ENCODE results near the gene ZBTB20.

ZBTB20 gene

GRCh38 chr3:114893361-114893760 is 253.7 kb downstream of the ZBTB20 start:
- Mint-ChIP-seq H3K36me3 (no peaks in the 10 kb centered on the region), H3K9me3 (no peaks in the 10 kb centered on the region), H3K27ac (no peak overlapping the region), H3K4me3 (no peak overlapping the region), H3K4me1 (no peaks in the 10 kb centered on the region)
- ATAC-seq (no peak), DNase-seq (ENCODE audit: low spot score in 2 of 2) (no peak)

DNA sequence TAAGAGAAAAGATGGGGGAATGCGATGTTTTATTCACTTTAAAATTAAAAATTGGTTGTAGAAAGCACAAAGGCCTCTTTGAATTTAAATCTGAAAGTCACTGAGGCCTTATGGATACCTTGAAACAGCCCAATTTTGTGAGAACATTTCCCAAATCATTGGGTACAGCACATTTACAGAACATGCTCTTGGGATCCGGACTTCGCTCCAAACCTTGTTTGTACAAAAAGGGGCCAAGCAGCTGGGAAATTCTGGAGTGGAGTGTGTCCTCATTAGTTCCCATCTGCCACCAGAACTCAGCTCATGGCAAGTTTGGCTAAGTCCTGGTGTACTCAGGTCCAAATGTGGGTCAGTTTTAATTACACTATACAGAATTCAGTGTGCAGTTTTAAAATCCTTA is 254.2 kb downstream of the ZBTB20 start:
- ATAC-seq = no peak
- Mint-ChIP-seq H3K4me1 (no peaks in the 10 kb centered on the region), H3K9me3 (no peaks in the 10 kb centered on the region), H3K4me3 (no peak overlapping the region), H3K36me3 (no peaks in the 10 kb centered on the region), H3K27ac (no peak overlapping the region)
- DNase-seq (ENCODE audit: low spot score in 2 of 2) = no peak

- Mint-ChIP-seq H3K4me1 (no peaks in the 10 kb centered on the region), H3K27ac (no peak overlapping the region), H3K36me3 (no peaks in the 10 kb centered on the region), H3K9me3 (no peaks in the 10 kb centered on the region), H3K4me3 (no peak overlapping the region)
- ATAC-seq (no peak), DNase-seq (ENCODE audit: low spot score in 2 of 2) (no peak)
Measured at GRCh38 chr3:114892131-114892879, 254.8 kb downstream of the ZBTB20 start.

GRCh38 chr3:114887806-114888205 is 259.3 kb downstream of the ZBTB20 start:
- Mint-ChIP-seq H3K27ac (no peak overlapping the region), H3K4me1 (no peaks in the 10 kb centered on the region), H3K4me3 (no peak overlapping the region), H3K9me3 (no peaks in the 10 kb centered on the region), H3K36me3 (no peaks in the 10 kb centered on the region)
- DNase-seq (ENCODE audit: low spot score in 2 of 2) (no peak), ATAC-seq (no peak)

DNA sequence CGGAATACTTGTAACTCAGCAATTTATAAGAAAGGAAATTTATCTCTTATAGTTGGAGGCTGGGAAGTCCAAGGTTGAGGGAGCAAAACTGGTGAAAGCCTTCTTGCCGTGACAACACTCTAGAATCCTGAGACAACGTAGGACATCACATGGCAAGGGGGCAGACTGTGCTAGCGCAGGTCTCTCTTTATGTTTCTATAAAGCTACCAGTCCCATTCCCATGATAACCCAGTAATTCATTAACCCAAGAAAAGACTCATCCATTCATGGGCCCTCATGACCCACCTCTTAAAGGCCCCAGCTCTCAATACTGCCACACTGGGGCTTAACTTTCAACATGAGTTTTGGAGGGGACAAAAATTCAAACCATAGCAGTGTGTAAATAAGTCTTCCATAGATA is 260.2 kb downstream of the ZBTB20 start:
- no peak overlapping the region for H3K27ac Mint-ChIP-seq
- H3K4me3 Mint-ChIP-seq = no peak overlapping the region
- ATAC-seq (no peak), DNase-seq (ENCODE audit: low spot score in 2 of 2) (no peak)
- H3K9me3 Mint-ChIP-seq = no peaks in the 10 kb centered on the region
- no peaks in the 10 kb centered on the region for H3K36me3 Mint-ChIP-seq
- H3K4me1 Mint-ChIP-seq = no peaks in the 10 kb centered on the region

DNA sequence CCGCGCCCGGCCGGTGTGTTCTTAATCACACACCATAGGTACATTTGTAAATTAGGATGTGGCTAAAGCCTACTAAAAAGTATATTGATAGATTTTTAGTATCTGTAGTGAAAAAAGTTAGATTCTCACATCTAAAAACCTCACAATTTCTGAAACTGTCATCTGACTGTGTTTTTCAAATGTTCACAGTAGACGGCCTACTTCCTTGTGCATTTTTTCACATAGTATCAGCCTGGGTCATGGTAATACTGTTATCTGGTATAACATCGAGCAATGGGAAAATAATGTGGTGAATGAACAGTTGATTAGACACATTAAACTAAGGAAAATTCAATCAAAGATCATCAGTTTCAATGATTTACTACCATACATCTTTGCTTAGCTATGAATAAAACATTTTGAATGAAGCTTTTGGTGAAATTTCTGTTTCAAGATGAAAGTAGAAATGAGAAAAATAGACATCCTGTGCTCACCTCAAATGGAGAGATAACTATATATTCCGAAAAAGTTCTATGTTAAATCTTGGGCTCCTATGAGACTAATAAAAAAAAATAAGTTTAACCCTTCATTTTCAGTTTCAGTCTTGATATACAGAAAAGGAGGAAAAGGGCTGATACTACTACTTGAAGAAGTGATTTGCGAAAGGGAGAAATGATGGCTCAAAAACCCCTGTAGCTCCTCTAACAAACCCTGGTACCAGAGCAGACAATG is 262.7 kb downstream of the ZBTB20 start:
- Mint-ChIP-seq H3K9me3 (no peaks in the 10 kb centered on the region), H3K4me1 (peaks cover 5% of the 10 kb centered on the region), H3K4me3 (no peak overlapping the region), H3K27ac (no peak overlapping the region), H3K36me3 (no peaks in the 10 kb centered on the region)
- ATAC-seq (no peak), DNase-seq (ENCODE audit: low spot score in 2 of 2) (no peak)

GRCh38 chr3:114880078-114880477 is 267.0 kb downstream of the ZBTB20 start:
- Mint-ChIP-seq H3K4me1 (peaks cover 18% of the 10 kb centered on the region), H3K36me3 (no peaks in the 10 kb centered on the region), H3K9me3 (no peaks in the 10 kb centered on the region), H3K4me3 (no peak overlapping the region), H3K27ac (no peak overlapping the region)
- ATAC-seq (no peak), DNase-seq (ENCODE audit: low spot score in 2 of 2) (no peak)

DNA sequence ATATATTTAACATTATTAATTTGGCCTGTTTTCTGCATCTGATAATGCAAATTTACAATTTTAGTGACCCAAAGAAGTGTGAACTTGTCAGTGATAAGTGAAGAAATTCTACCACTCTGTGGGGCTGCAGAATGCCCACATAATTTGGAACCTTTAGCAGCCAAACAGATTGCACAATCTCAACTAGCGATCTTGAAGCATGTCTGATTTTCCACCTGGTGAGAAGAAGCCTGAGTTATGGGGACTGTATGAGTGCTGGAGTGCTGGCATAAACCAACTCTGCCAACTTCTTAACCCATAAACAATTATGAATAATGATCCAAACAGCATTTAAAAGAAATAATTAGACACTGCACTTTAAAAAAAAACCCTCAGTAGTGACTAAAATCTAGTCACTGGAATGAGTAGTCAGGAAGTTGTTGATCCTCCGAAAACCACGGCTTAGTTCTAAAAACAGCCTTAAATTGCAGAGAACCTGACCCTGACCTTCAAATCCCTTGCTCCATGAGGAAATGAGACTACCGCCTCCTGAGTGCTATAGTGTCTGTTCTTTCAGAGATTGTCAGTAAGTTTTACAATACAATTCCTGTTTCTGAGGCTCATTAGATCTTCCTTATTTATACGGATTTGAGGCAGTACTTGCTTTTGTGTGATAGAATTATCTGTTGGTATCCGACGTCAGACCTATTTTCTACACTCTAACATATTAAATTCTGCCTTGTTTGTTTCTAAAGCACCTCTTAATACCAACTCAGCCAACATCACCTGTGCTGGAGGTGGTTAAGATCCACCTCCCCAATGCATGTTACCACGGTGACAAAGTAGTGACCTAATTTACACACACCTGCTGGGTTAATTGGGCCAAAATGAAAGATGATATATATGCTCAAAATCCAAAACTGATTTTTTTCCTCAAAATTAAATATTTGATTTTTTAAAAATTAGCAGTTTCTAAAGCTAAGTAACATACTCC is 267.7 kb downstream of the ZBTB20 start:
- peaks cover 18% of the 10 kb centered on the region for H3K4me1 Mint-ChIP-seq
- H3K4me3 Mint-ChIP-seq = no peak overlapping the region
- no peaks in the 10 kb centered on the region for H3K9me3 Mint-ChIP-seq
- no peaks in the 10 kb centered on the region for H3K36me3 Mint-ChIP-seq
- DNase-seq (ENCODE audit: low spot score in 2 of 2) (no peak), ATAC-seq (peak; percentile 85)
- H3K27ac Mint-ChIP-seq = no peak overlapping the region

GRCh38 chr3:114878114-114878839 is 268.8 kb downstream of the ZBTB20 start:
- ATAC-seq = peak; percentile 79
- H3K27ac Mint-ChIP-seq = no peak overlapping the region
- no peak for DNase-seq (ENCODE audit: low spot score in 2 of 2)
- H3K4me1 Mint-ChIP-seq = peaks cover 18% of the 10 kb centered on the region
- H3K9me3 Mint-ChIP-seq = no peaks in the 10 kb centered on the region
- no peaks in the 10 kb centered on the region for H3K36me3 Mint-ChIP-seq
- no peak overlapping the region for H3K4me3 Mint-ChIP-seq

DNA sequence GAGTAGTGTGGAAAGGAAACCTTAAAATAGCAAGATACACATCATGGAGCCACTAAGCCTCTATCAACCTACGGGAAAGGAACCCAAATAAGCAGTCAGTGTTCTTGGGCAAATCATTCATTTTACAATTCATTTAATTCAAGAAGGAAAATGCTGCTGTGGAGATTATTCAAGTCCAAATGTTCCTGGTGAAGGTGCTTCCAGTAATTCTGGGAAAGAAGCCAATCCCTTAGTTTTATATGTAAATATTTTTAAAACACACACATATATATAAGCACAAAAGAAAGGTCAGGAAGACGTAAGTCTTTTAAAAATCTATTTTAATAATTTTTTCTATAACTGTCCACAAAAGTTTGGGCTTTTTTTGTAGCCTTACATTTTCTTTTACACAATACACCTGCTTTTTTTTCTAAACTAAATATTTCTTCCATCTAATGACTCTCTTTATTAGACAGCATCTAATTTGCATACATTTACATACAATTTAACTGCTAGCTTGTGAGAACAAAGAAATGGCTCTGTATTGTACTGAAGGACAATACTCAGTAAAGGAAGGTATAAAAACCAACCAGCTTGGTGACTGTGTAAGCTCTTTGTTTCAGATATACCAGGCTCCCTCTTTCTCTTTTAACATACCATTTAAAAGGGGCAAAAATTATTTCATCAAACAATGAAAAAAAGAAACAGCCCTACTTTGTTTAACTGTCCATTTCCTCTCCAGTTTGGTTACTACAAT is 269.5 kb downstream of the ZBTB20 start:
- Mint-ChIP-seq H3K9me3 (no peaks in the 10 kb centered on the region), H3K4me1 (peaks cover 18% of the 10 kb centered on the region), H3K36me3 (no peaks in the 10 kb centered on the region), H3K4me3 (no peak overlapping the region), H3K27ac (no peak overlapping the region)
- no peak for DNase-seq (ENCODE audit: low spot score in 2 of 2)
- no peak for ATAC-seq

DNA sequence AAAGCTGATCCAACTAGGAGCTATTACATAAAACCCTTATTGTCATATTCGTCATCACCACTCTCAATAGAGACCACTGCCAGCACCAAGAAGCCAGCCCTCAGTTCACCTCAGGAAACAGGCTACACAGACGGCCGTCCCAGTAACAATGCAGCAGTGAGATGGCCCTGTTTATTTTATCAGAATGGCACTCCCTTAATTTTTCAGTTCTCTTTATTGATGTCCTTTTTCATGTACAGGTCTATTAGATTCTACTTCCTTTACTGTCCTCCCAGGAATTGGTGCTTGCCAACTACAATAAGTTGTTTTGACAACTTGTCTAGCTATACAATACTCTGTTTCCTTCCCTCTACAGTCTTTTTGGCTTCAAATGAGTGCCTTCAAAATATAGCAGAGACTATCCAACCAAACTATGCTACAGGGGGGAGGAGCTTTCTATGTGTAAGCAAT is 272.5 kb downstream of the ZBTB20 start:
- no peak for DNase-seq (ENCODE audit: low spot score in 2 of 2)
- Mint-ChIP-seq H3K9me3 (no peaks in the 10 kb centered on the region), H3K4me1 (peaks cover 30% of the 10 kb centered on the region), H3K36me3 (no peaks in the 10 kb centered on the region), H3K4me3 (no peak overlapping the region), H3K27ac (no peak overlapping the region)
- ATAC-seq = no peak

DNA sequence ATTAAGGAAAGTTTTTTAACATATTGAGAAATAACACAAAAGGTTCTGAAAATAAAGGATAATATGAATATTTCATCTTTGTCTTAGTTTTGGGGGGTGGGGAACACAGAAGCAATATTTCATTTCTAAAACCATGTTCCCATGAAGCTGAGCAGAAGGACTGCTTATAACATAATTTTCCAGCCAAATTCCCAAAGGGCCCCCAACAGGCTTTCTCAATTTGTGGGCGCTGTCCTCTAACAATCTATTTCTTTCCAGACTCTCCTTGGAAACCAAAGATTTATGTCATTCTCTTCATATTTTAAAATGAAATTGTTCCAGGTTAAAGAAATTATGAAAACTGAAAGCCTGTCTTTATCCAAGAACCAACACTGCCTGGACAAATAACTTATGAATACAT is 273.5 kb downstream of the ZBTB20 start:
- Mint-ChIP-seq H3K4me3 (no peak overlapping the region), H3K4me1 (peaks cover 21% of the 10 kb centered on the region), H3K27ac (no peak overlapping the region), H3K9me3 (no peaks in the 10 kb centered on the region), H3K36me3 (no peaks in the 10 kb centered on the region)
- ATAC-seq (no peak), DNase-seq (ENCODE audit: low spot score in 2 of 2) (no peak)

- no peak overlapping the region for H3K4me3 Mint-ChIP-seq
Measured at GRCh38 chr3:114872588-114872987, 274.5 kb downstream of the ZBTB20 start.

DNA sequence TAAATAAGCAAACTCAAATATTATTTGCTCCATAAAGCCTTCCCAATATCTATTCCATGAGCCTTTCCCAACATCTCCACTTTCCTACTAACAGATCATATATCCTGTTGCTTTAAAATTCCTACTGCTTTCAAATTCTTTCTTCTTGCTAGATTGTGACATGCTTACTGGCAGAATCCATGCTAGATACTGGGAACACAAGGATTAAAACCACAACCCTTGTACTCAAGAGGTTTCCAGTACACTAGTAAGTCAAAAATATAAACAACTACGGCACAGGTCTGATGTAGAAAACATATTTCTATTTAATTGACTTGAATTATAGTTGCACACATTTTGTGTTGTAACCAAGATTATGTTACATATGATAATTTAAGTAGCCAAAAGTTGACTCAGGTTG is 275.0 kb downstream of the ZBTB20 start:
- Mint-ChIP-seq H3K36me3 (no peaks in the 10 kb centered on the region), H3K4me3 (no peak overlapping the region), H3K27ac (no peak overlapping the region), H3K4me1 (peaks cover 15% of the 10 kb centered on the region), H3K9me3 (no peaks in the 10 kb centered on the region)
- no peak for ATAC-seq
- DNase-seq (ENCODE audit: low spot score in 2 of 2) = no peak

More at GRCh38 chr3:114872588-114872987, 274.5 kb downstream of the ZBTB20 start:
- no peak for DNase-seq (ENCODE audit: low spot score in 2 of 2)
- Mint-ChIP-seq H3K36me3 (no peaks in the 10 kb centered on the region), H3K9me3 (no peaks in the 10 kb centered on the region), H3K4me1 (peaks cover 15% of the 10 kb centered on the region), H3K27ac (no peak overlapping the region)
- no peak for ATAC-seq
